ENCODE measurements around the gene URB2. TPM values are rescaled to one million over a fixed set of nuclear protein-coding genes. Genes with fewer than 3 reads are reported as not detected.

Gene URB2
- total and polyA plus RNA-seq, 4 donors, result 1.2 to 10.5 (median 6.2) TPM

- no peak for TF ChIP-seq REST (IDR thresholded peaks at IDR 0.05)
- no peak for TF ChIP-seq GABPA (IDR thresholded peaks at IDR 0.05 in 1 of 2, conservative IDR thresholded peaks at IDR 0.05 in 1 of 2)
- TF ChIP-seq SP1 (IDR thresholded peaks at IDR 0.05), result no peak
- TF ChIP-seq FOXA2 (IDR thresholded peaks at IDR 0.05), result no peak
- no peak for TF ChIP-seq EGR1 (IDR thresholded peaks at IDR 0.05; ENCODE audit: low read depth in 2 of 2)
- TF ChIP-seq TAF1 (conservative IDR thresholded peaks at IDR 0.05), result no peak
- no peak for TF ChIP-seq HNF4A (conservative IDR thresholded peaks at IDR 0.05)
- no peak for TF ChIP-seq JUND (IDR thresholded peaks at IDR 0.05)
- TF ChIP-seq, protein P1, sequence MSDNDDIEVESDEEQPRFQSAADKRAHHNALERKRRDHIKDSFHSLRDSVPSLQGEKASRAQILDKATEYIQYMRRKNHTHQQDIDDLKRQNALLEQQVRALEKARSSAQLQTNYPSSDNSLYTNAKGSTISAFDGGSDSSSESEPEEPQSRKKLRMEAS (IDR thresholded peaks at IDR 0.05), result no peak
- TF ChIP-seq, protein P2, sequence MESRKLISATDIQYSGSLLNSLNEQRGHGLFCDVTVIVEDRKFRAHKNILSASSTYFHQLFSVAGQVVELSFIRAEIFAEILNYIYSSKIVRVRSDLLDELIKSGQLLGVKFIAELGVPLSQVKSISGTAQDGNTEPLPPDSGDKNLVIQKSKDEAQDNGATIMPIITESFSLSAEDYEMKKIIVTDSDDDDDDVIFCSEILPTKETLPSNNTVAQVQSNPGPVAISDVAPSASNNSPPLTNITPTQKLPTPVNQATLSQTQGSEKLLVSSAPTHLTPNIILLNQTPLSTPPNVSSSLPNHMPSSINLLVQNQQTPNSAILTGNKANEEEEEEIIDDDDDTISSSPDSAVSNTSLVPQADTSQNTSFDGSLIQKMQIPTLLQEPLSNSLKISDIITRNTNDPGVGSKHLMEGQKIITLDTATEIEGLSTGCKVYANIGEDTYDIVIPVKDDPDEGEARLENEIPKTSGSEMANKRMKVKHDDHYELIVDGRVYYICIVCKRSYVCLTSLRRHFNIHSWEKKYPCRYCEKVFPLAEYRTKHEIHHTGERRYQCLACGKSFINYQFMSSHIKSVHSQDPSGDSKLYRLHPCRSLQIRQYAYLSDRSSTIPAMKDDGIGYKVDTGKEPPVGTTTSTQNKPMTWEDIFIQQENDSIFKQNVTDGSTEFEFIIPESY (IDR thresholded peaks at IDR 0.05), result no peak
- no peak for DNase-seq (ENCODE audit: low spot score)
- H3K9me3 ChIP-seq (ENCODE audit: control insufficient read depth in 4 of 4, low read length in 3 of 4), result no peaks in the 10 kb centered on the region
- no peaks in the 10 kb centered on the region for H3K4me1 ChIP-seq (ENCODE audit: control insufficient read depth in 4 of 4, insufficient read depth in 4 of 4, low read length in 3 of 4)
- H3K27ac ChIP-seq (ENCODE audit: low read depth in 1 of 2, low read length in 2 of 2), result no peak overlapping the region
- WGBS, result 93% methylated on average over 5 of the region's 5 CpGs
- no peak overlapping the region for H3K9ac ChIP-seq (ENCODE audit: low read depth in 1 of 2, low read length in 2 of 2)
- H3K4me3 ChIP-seq (ENCODE audit: low read depth in 1 of 3, low read length in 3 of 3), result no peak overlapping the region
- no peaks in the 10 kb centered on the region for H3K27me3 ChIP-seq (ENCODE audit: control insufficient read depth in 4 of 4, insufficient read depth in 4 of 4, low read length in 3 of 4)
- peaks cover 3 to 44% (median 22%) of the 10 kb centered on the region in 4 donors for H3K36me3 ChIP-seq (ENCODE audit: control insufficient read depth in 4 of 4, insufficient read depth in 3 of 4, low read depth in 1 of 4, low read length in 3 of 4)
Measured at GRCh38 chr1:229655781-229656180, 29.7 kb downstream of the URB2 start.

GRCh38 chr1:229657993-229658755 lies 32.1 kb downstream of the URB2 start:
- DNase-seq (ENCODE audit: low spot score), result no peak
- H3K27me3 ChIP-seq (ENCODE audit: control insufficient read depth in 4 of 4, insufficient read depth in 4 of 4, low read length in 3 of 4), result no peaks in the 10 kb centered on the region
- no peak overlapping the region for H3K9ac ChIP-seq (ENCODE audit: low read depth in 1 of 2, low read length in 2 of 2)
- 96% methylated on average over 2 of the region's 2 CpGs for WGBS
- no peak overlapping the region for H3K4me3 ChIP-seq (ENCODE audit: low read depth in 1 of 3, low read length in 3 of 3)
- no peak overlapping the region for H3K27ac ChIP-seq (ENCODE audit: low read depth in 1 of 2, low read length in 2 of 2)
- no peaks in the 10 kb centered on the region for H3K9me3 ChIP-seq (ENCODE audit: control insufficient read depth in 4 of 4, low read length in 3 of 4)
- no peaks in the 10 kb centered on the region for H3K4me1 ChIP-seq (ENCODE audit: control insufficient read depth in 4 of 4, insufficient read depth in 4 of 4, low read length in 3 of 4)
- peaks cover 3 to 35% (median 15%) of the 10 kb centered on the region in 4 donors for H3K36me3 ChIP-seq (ENCODE audit: control insufficient read depth in 4 of 4, insufficient read depth in 3 of 4, low read depth in 1 of 4, low read length in 3 of 4)
- TF ChIP-seq ATF3 (IDR thresholded peaks at IDR 0.05) (no peak), HNF4G (IDR thresholded peaks at IDR 0.05) (no peak), EGR1 (IDR thresholded peaks at IDR 0.05; ENCODE audit: low read depth in 2 of 2) (no peak), SP1 (IDR thresholded peaks at IDR 0.05) (no peak), RAD21 (IDR thresholded peaks at IDR 0.05) (no peak), GABPA (IDR thresholded peaks at IDR 0.05 in 1 of 2, conservative IDR thresholded peaks at IDR 0.05 in 1 of 2) (no peak), FOXA1 (IDR thresholded peaks at IDR 0.05) (no peak), REST (IDR thresholded peaks at IDR 0.05) (no peak), YY1 (IDR thresholded peaks at IDR 0.05) (no peak), NR2F2 (IDR thresholded peaks at IDR 0.05) (no peak), FOXA2 (IDR thresholded peaks at IDR 0.05) (no peak)
- TF ChIP-seq, protein P2 (IDR thresholded peaks at IDR 0.05), result no peak
- TF ChIP-seq, protein P3, sequence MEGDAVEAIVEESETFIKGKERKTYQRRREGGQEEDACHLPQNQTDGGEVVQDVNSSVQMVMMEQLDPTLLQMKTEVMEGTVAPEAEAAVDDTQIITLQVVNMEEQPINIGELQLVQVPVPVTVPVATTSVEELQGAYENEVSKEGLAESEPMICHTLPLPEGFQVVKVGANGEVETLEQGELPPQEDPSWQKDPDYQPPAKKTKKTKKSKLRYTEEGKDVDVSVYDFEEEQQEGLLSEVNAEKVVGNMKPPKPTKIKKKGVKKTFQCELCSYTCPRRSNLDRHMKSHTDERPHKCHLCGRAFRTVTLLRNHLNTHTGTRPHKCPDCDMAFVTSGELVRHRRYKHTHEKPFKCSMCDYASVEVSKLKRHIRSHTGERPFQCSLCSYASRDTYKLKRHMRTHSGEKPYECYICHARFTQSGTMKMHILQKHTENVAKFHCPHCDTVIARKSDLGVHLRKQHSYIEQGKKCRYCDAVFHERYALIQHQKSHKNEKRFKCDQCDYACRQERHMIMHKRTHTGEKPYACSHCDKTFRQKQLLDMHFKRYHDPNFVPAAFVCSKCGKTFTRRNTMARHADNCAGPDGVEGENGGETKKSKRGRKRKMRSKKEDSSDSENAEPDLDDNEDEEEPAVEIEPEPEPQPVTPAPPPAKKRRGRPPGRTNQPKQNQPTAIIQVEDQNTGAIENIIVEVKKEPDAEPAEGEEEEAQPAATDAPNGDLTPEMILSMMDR (IDR thresholded peaks at IDR 0.05; ENCODE audit: low read depth, low read length, missing input control), result no peak

Data from liver (tissue), 9 donors.